HL-60 (cell line): ENCODE results near the gene PARS2.

Experiments used
- POLR2AphosphoS5 ChIP-seq: IDR thresholded peaks from 2 replicates; pipeline ENCODE4 v1.6.1; 2012; ENCODE audit warnings: low read depth
- TF ChIP-seq, protein P1 (sequence below): IDR thresholded peaks from one replicate; pipeline ENCODE4 v1.5.1; 2011; ENCODE audit warnings: low read length, control low read depth, inconsistent platforms; ENCODE audit not compliant: insufficient read depth

DNA sequence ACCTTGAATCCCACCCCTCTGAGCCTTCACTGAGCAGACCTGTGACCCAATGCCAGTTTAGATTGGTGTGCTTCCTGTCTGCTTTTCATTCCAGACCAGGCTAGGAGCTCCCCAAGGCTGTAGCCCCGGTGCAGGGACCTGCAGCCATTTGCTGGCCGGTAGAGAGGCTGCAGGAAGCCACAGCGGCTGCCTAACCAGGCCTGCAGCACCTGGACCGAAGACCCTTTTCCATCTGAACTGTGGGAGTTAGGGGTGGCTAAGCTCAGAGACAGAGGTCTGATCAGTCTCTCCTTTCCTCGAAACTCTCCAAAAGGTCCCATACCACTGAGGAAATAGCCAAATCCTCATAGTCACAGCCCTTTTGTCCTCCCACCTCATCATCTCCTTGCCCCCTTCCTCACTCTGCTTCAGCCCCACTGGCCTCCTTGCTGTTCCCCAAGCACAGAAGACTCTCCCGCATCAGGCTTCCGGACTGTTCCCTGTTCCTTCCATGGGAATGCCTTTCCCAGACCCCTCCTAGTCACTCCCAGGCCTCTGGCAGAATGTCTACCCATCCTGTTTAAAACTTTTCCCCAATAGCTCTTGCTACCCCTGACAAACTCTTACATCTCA, 49.3 kb downstream of the PARS2 start:
- TF ChIP-seq, protein P1, sequence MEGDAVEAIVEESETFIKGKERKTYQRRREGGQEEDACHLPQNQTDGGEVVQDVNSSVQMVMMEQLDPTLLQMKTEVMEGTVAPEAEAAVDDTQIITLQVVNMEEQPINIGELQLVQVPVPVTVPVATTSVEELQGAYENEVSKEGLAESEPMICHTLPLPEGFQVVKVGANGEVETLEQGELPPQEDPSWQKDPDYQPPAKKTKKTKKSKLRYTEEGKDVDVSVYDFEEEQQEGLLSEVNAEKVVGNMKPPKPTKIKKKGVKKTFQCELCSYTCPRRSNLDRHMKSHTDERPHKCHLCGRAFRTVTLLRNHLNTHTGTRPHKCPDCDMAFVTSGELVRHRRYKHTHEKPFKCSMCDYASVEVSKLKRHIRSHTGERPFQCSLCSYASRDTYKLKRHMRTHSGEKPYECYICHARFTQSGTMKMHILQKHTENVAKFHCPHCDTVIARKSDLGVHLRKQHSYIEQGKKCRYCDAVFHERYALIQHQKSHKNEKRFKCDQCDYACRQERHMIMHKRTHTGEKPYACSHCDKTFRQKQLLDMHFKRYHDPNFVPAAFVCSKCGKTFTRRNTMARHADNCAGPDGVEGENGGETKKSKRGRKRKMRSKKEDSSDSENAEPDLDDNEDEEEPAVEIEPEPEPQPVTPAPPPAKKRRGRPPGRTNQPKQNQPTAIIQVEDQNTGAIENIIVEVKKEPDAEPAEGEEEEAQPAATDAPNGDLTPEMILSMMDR = no peak
- TF ChIP-seq POLR2AphosphoS5 = no peak
